Measurements from ENCODE around the gene DCHS2.
A peak's percentile ranks its signal among the peaks of the same experiment; 100 is the strongest.

The DCHS2 gene

DNA sequence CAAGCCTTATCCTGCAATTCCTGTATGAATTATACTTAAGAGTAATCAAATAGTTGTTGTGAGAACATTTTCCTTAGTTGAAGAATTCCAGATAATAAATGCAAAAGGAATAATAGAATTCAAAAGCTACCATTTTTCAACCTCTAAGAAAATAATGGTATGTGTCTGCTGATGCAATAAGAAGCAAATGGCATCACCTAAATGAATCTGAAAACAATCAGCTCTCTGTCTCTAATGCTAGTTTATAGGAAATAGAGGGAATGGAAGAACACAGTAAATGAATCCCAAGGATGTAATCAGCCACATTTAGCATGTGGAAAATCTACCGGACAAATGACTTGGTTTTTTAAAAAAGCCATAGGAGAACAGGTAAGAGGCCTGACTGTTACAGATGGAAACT, 115.1 kb downstream of the DCHS2 start:
- DNase-seq = no peak

DNA sequence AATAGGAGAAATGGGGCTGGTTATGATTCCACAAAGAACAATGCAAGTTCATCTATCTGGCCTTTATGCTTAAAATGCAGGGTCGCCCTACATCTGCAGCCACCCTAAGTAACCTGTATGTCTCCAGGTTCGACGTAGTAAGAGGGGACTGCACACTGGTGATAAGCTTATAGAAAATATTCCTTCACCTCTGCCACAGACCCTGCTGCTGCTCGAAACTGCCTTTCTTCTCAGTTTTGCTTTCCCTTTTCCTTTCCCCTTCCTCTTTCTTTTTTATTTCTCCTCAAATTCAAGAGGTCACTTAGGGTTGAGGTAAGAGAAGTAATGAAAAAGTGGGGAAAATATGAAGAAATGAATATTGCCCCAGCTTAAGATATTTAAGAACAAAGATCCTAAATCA, 123.5 kb downstream of the DCHS2 start:
- no peak for DNase-seq

GRCh38 chr4:154367659-154368058, 123.9 kb downstream of the DCHS2 start:
- DNase-seq = no peak

DNA sequence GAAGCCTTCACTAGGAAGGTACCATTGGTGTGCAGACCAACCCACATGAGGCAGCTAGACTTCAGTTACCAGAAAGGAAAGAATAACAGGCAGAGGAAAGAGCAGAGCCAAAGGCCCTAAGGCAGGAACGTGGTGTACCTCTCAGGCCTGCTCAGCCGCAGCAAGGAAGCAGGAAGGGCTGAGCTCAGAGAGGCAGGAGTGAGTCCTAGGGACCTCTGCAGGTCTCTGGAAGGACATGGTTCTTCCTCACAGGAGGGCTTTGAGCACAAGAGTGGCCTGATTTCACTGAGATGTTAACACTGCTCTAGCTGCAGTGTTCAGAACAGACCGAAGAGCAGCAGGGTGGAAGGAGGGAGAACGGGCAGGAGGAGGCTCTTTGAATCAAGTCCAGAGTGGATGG, 124.6 kb downstream of the DCHS2 start:
- no peak for DNase-seq

GRCh38 chr4:154364066-154364845, 127.3 kb downstream of the DCHS2 start:
- no peak for DNase-seq

DNA sequence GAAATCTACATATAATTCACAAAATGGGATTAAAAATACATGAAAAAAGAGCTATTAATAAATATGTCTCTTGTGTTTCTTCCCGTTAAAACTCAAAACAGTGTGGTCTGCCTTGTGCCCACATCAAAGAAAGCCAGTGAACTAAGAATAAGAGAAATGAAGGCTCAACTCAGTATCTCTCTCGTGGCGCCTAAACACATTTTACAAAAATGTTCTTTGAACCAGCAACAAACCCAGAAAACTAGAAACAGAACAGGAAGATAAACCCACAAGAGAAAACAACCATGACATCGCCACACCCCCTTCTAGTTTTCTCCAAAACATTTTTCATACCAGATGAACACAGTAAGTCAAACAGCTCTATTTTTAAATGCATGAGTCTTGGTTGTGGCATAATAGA, 130.1 kb downstream of the DCHS2 start:
- no peak for DNase-seq

DNA sequence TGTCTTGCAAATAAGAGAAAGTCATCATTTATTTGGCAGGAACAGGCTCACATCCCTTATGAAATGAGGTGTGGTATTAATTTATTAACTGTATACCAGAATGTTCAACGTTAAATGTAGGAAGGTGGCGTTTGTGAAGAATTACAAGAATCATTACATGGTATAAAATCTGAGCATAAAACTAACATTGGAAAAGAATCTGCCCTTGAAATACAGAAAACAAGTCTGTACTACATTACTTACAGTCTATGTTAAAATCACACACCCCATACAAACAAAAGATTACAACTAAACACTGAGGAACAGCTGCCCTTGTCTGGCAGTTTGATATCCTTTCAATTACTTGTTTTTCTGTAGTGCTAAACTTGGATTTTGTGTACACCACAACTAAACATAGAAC, 131.1 kb downstream of the DCHS2 start:
- DNase-seq = no peak

- DNase-seq = no peak
These were observed 136.7 kb downstream of the DCHS2 start for GRCh38 chr4:154354883-154355282.

DNA sequence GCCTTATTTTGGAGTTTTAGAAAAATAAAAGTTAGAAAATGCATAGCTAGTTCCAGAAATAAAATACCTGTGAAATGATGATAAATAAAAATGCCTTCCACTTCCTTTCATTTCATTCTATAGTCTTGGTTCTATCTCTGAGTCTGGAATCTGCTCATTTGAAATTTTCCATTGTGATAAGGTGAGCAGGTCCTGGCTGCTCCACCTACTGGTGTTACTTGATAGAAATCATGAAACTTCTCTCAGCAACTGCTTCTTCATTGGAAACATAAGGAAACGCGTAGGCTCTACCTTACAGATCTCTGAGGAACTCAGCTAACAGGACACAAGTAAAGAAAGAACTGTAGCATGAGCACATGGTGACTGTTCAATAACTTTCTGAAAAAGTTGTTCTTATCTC, 141.8 kb downstream of the DCHS2 start:
- DNase-seq = no peak

DNA sequence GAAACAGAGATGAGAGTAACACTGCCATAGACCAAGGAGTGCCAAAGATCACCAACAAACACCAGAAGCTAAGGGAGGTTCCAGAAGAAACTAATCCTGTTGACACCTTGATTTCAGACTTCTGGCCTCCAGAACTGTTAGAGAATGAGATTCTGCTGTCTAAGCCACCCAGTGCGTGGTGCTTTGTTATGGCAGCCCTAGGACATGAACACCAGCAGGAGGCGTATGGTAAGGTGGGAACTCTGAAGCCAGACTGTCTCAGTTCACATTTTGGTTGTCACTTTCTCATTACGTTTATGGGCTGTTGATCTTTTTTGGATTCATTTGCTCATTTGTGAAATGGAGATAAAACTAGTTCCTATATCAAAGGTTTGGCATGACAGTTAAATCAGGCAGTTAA, 142.9 kb downstream of the DCHS2 start:
- DNase-seq = no peak

- DNase-seq = no peak
These were observed 146.2 kb downstream of the DCHS2 start for GRCh38 chr4:154345359-154345758.

GRCh38 chr4:154344686-154345085, 146.9 kb downstream of the DCHS2 start:
- DNase-seq = no peak

DNA sequence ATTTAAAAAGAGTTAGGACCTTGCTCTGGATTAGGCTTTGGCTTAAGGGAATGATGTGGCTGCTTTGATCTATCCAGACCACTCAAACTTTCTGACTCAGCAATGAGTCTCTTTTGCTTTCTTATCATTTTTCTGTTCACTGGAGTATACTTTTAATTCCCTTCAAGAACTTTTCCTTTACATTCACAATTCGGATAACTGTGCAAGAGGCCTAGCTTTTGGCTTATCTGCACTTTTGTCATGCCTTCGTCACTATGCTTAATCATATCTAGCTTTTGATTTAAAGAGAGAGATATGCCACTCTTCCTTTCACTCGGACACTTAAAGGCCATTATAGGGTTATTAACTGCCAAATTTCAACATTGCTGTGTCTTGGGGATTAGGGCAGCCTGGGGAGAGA, 147.9 kb downstream of the DCHS2 start:
- DNase-seq = no peak

DNA sequence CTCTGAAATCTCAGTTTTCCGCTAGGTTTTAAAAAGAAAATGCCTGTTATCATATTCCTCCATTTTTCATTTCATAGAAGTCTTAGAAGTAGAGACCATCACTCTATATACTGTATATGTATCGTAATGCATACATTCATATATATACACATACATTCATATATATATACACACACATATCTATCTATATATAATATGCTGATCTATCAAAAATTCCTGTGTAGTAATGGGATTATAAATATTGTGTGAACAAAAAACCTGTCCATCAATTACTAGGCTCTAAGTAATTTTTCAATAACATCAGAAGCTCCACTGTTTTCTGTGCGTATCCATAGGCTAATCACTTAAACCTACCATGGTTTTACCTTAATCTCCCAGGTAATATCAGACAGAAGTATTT, 150.2 kb downstream of the DCHS2 start:
- no peak for DNase-seq

DNA sequence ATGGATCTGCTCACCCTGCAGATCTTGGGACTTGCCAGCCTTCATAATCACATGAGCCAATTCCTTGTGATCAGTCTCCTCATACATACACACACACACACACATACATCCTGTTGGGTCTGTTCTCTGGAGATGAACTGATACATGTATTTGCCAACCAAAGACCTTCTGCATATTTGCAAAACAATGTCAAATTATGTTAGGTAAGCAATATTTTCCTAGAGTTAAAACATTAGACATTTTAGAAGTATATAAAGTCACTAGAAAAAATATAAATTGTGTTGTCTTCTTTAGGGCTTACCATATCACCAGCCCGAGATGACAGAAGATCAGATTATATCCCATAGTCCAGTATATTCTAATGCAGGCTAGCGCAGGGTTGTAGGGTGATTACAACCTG, 156.0 kb downstream of the DCHS2 start:
- DNase-seq = no peak

- peak; percentile 29 for DNase-seq
These were observed 158.7 kb downstream of the DCHS2 start for GRCh38 chr4:154332681-154333421.

DNA sequence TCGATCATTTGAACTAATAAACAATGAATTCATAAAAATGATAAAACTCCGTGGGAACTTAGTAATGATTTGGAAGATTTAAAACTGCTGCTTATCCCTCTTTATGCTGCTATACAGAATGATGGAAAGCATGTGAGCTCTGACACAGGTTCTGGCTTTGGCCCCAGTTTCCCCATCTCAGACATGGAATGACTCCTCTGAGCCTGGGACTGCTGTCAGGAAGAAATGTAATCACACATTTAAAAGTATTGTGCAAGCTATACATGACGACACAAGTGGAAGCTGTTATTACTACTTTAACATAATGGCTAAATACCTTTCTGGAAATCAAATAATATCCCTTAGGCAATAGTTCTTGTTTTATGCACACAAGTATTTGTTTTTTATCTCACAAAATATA, 161.7 kb downstream of the DCHS2 start:
- DNase-seq = no peak

DNA sequence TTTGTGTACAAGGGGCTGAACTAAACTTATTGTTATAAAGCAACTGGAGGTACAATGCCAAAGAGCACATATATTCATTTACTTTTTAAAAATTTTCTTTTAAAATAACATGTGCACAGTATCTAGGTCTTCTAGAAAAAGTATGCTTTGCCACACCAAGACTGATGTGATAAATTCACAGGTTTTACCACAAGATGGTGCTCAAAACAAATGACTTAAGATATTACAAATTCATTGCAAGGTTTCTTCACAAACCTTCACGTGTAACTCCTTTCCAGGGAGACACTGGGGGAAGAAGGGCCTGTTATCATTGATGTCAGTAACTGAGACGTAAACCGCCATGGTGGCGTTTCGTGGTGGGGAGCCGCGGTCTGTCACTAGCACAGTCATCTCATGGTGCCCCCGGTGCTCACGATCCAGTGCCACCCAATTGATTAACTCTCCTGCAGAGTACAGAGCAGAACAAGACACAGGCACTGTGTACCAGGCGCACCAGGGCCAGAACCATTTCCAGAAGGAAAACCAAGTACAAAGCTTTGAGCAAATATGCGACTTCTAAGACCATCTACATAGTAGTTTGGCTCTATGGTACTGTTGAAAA, 162.2 kb downstream of the DCHS2 start:
- no peak for DNase-seq

DNA sequence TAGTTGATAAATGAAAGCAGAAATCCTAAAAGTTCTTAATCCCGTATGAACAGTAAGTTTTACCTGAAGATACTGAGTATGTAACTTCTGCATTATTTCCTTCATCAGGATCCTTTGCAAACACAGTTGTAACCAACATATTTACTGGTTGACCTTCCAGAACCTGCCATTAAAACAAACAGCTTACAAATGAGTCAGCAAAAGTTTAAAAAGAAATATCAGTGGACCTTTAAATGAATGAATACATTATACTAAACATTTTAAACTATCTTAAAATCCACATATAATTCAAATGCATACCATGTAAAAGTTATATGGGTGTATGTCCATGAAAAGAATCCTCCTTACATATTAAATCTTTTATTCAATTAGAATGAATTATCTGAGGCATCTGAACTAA, 163.6 kb downstream of the DCHS2 start:
- DNase-seq = no peak

GRCh38 chr4:154320521-154320920, 171.1 kb downstream of the DCHS2 start:
- DNase-seq = no peak

GRCh38 chr4:154319736-154320135, 171.9 kb downstream of the DCHS2 start:
- no peak for DNase-seq

- no peak for DNase-seq
These were observed 174.2 kb downstream of the DCHS2 start for GRCh38 chr4:154317201-154317999.

DNA sequence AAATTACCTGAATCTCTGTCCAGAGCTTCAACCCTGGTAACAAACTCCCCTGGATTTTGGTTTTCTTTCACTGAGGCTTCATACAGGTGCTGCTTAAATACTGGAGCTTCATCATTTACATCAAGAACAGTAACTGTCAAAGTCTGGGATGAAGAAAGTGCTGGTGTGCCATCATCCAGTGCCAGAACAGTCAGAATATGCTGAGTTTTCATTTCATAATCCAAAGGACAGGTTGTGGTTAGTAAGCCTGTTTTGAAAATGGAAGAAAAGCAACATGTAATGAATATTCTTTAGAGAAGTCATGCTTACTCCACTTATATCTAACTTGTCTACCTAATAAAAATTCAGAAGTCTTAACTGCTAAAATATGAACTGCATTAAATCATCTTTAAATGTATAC, 175.9 kb downstream of the DCHS2 start:
- DNase-seq = no peak

Data from activated CD8-positive, alpha-beta memory T cell treated with anti-CD3 and anti-CD28 coated beads, Interleukin-2, amount 50 U/mL, for 4 hours (primary cell).